Measurements from ENCODE around the gene TNC.

GRCh38 chr9:115104908-115105307 lies 13.0 kb downstream of the TNC start:
- TF ChIP-seq EZH2 (IDR thresholded peaks at IDR 0.05; ENCODE audit: insufficient read depth, poor library complexity, severe bottlenecking) = no peak
- TF ChIP-seq EZH2phosphoT487 (IDR thresholded peaks at IDR 0.05; ENCODE audit: insufficient read depth, low read depth) = no peak

All from GM23248 (cell line).